GM19023 (cell line): ENCODE data around the gene GPBP1L1.
"Not testable (repeated sequence)": the region's sequence is repeated elsewhere in the genome, so short reads cannot be mapped to it uniquely, and the experiment has no call there.

ENCODE experiments used
- ATAC-seq: cut with Tn5 transposase; IDR thresholded peaks from one replicate; pipeline ENCODE4 v1.9.1; 2021; ENCODE audit warnings: mild to moderate bottlenecking, moderate library complexity; ENCODE audit not compliant: unreplicated experiment

Gene GPBP1L1

GRCh38 chr1:45686288-45687013, at the start of gene GPBP1L1:
Gene GPBP1L1 (minus strand): TSS chr1:45686533. CDS start chr1:45659087, 27,446 bp downstream.
- peak; percentile 69 for ATAC-seq

GRCh38 chr1:45730780-45731319, 44.5 kb upstream of the GPBP1L1 start:
- no peak for ATAC-seq

GRCh38 chr1:45730075-45730779, 43.9 kb upstream of the GPBP1L1 start:
- no peak for ATAC-seq

GRCh38 chr1:45726007-45726406, 39.7 kb upstream of the GPBP1L1 start:
- not testable (repeated sequence) for ATAC-seq

GRCh38 chr1:45723248-45723930, 37.1 kb upstream of the GPBP1L1 start:
- ATAC-seq: no peak

- no peak for ATAC-seq
Measured at GRCh38 chr1:45722809-45723208, 36.5 kb upstream of the GPBP1L1 start.

- no peak for ATAC-seq
Measured at GRCh38 chr1:45721207-45721606, 34.9 kb upstream of the GPBP1L1 start.

- no peak for ATAC-seq
Measured at GRCh38 chr1:45718289-45718688, 32.0 kb upstream of the GPBP1L1 start.

GRCh38 chr1:45717386-45717785, 31.1 kb upstream of the GPBP1L1 start:
- ATAC-seq: not testable (repeated sequence)

- ATAC-seq: no peak
Measured at GRCh38 chr1:45716700-45717099, 30.4 kb upstream of the GPBP1L1 start.

GRCh38 chr1:45713711-45714110, 27.4 kb upstream of the GPBP1L1 start:
- no peak for ATAC-seq

GRCh38 chr1:45704637-45705036, 18.3 kb upstream of the GPBP1L1 start:
- no peak for ATAC-seq

GRCh38 chr1:45694823-45695222, 8.5 kb upstream of the GPBP1L1 start:
- ATAC-seq: no peak

GRCh38 chr1:45693811-45694210, 7.5 kb upstream of the GPBP1L1 start:
- not testable (repeated sequence) for ATAC-seq

GRCh38 chr1:45687754-45688740, 1.7 kb upstream of the GPBP1L1 start, which contains the start of gene TMEM69:
Gene TMEM69 (plus strand): TSS chr1:45688181. CDS start chr1:45691069, 2,888 bp downstream.
- ATAC-seq: no peak

- ATAC-seq: peak; percentile 82
Measured at GRCh38 chr1:45687014-45687753, 851 bp upstream of the GPBP1L1 start.

GRCh38 chr1:45686015-45686287, 382 bp downstream of the GPBP1L1 start:
- ATAC-seq: peak; percentile 6

- no peak for ATAC-seq
Measured at GRCh38 chr1:45685308-45686014, 872 bp downstream of the GPBP1L1 start.

GRCh38 chr1:45684402-45684801, 1.9 kb downstream of the GPBP1L1 start:
- no peak for ATAC-seq
